NB4 (cell line): ENCODE measurements around the gene ITPRID1.

Source experiments
- TF ChIP-seq, protein P1 (sequence below): IDR thresholded peaks from one replicate; pipeline ENCODE4 v1.5.1; 2012; ENCODE audit warnings: low read depth, low read length
- TF ChIP-seq, protein P2 (sequence below): IDR thresholded peaks from 2 replicates; pipeline ENCODE4 v1.6.1; 2011; ENCODE audit warnings: low read depth, low read length

- TF ChIP-seq, protein P1, sequence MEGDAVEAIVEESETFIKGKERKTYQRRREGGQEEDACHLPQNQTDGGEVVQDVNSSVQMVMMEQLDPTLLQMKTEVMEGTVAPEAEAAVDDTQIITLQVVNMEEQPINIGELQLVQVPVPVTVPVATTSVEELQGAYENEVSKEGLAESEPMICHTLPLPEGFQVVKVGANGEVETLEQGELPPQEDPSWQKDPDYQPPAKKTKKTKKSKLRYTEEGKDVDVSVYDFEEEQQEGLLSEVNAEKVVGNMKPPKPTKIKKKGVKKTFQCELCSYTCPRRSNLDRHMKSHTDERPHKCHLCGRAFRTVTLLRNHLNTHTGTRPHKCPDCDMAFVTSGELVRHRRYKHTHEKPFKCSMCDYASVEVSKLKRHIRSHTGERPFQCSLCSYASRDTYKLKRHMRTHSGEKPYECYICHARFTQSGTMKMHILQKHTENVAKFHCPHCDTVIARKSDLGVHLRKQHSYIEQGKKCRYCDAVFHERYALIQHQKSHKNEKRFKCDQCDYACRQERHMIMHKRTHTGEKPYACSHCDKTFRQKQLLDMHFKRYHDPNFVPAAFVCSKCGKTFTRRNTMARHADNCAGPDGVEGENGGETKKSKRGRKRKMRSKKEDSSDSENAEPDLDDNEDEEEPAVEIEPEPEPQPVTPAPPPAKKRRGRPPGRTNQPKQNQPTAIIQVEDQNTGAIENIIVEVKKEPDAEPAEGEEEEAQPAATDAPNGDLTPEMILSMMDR, result no peak
- TF ChIP-seq, protein P2, sequence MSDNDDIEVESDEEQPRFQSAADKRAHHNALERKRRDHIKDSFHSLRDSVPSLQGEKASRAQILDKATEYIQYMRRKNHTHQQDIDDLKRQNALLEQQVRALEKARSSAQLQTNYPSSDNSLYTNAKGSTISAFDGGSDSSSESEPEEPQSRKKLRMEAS, result no peak
Measured at GRCh38 chr7:31562002-31562401, 48.1 kb downstream of the ITPRID1 start.
